ENCODE data around the gene VGLL4. TPM values are rescaled to one million over a fixed set of nuclear protein-coding genes. Genes with fewer than 3 reads are reported as not detected.

The VGLL4 gene
- total RNA-seq, 1 experiment from 2014 or later: 26.9 TPM

- BruUV-seq (replicated peaks): no TSS peak
- TF ChIP-seq SIN3A (IDR thresholded peaks at IDR 0.05; ENCODE audit: low read depth) (no peak), JUND (IDR thresholded peaks at IDR 0.05) (no peak), ELF1 (IDR thresholded peaks at IDR 0.05; ENCODE audit: borderline replicate concordance, low read depth) (no peak), SRF (IDR thresholded peaks at IDR 0.05; ENCODE audit: low read depth) (no peak), EZH2phosphoT487 (IDR thresholded peaks at IDR 0.05; ENCODE audit: borderline replicate concordance) (no peak)
- intact Hi-C loops (cut with micrococcal nuclease): no loop called here
These were observed 101.2 kb downstream of the VGLL4 start for GRCh38 chr3:11542551-11542950.

DNA sequence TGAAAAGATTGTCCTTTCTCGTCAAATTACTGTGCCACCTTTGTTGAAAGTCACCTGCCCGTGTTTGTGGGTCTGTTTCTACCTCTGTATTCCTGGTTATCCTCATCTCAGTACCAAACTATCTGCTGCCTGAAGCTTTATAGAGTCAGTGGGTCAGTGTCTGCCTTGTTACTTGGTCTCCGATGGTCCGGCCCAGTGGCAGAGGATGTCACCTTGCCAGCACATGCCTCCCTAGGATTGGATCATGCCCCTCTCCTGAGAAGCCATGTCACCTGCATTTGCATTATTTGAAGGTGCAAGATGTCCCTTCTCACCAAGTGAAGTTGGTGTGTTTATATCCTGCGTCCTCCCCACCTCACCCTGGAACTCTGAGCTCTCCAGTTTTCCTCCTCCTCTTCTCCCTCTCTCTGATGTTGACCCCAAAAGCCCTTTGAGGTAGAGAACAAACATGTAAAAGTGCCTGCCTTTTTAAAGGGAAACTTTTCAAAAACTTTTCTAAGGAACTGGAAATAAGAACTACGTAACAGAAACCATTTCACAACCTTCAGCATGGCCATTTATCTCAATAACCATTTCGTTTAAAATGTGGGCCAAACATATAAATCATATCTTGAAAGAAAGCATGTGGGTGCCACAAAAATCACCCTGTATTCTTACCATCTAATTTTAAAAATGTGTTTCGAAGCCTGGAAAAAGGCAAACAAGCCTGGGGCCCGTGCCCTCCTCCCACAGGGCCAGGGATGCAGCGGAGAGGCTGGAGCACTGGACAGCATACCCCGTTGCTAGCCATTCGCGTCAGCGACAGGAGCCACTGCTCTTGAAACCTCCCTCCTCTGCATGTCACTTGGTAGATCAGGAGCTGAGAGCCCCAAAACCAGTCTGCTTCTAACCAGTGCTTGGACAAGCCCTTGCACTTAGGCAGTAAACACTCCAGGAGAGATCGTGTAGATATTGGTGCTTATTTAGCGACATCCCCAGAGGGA, 102.1 kb downstream of the VGLL4 start:
- no peaks in the 10 kb centered on the region for H3K36me3 ChIP-seq (ENCODE audit: control insufficient read depth in 1 of 2, insufficient read depth in 2 of 2, low read length in 2 of 2)
- no peak overlapping the region for H3K9ac ChIP-seq (ENCODE audit: low read length)
- no peaks in the 10 kb centered on the region for H3K79me2 ChIP-seq (ENCODE audit: insufficient read depth, low read length)
- H3K27ac ChIP-seq (ENCODE audit: low read depth, low read length): no peak overlapping the region
- H4K20me1 ChIP-seq (ENCODE audit: insufficient read depth): no peaks in the 10 kb centered on the region
- no TSS peak for BruUV-seq (replicated peaks)
- no peak overlapping the region for H2AFZ ChIP-seq (ENCODE audit: low read depth, low read length, poor library complexity, severe bottlenecking)
- intact Hi-C loops (cut with micrococcal nuclease): no loop called here
- peaks cover 0 to 3% of the 10 kb centered on the region in 2 experiments; a peak in 1 of 4 replicates for H3K4me1 ChIP-seq (ENCODE audit: control insufficient read depth in 1 of 2, insufficient read depth in 2 of 2, low read length in 2 of 2)
- H3K4me2 ChIP-seq (ENCODE audit: low read length): no peak overlapping the region
- H3K27me3 ChIP-seq (ENCODE audit: insufficient read depth, low read length): no peaks in the 10 kb centered on the region
- ATAC-seq: no peak
- TF ChIP-seq EZH2phosphoT487 (IDR thresholded peaks at IDR 0.05; ENCODE audit: borderline replicate concordance): no peak
- TF ChIP-seq POLR2AphosphoS5 (IDR thresholded peaks at IDR 0.05; ENCODE audit: low read depth, low read length): no peak
- no peak for TF ChIP-seq ELF1 (IDR thresholded peaks at IDR 0.05; ENCODE audit: borderline replicate concordance, low read depth)
- TF ChIP-seq TCF7L2 (IDR thresholded peaks at IDR 0.05; ENCODE audit: borderline replicate concordance, extremely low read depth, insufficient read depth, insufficient read length): no peak
- no peak for TF ChIP-seq SP1 (IDR thresholded peaks at IDR 0.05; ENCODE audit: low read depth)
- POLR2A ChIA-PET: no interaction called here
- H3K9me3 ChIP-seq (ENCODE audit: control insufficient read depth in 1 of 2, insufficient read depth in 1 of 2, low read depth in 1 of 2, low read length in 2 of 2): no peaks in the 10 kb centered on the region
- H3K4me3 ChIP-seq (replicated peaks in 1 of 2; ENCODE audit: low read depth in 1 of 2, low read length in 2 of 2): no peak overlapping the region
- DNase-seq (ENCODE audit: low read depth, low spot score): no peak
- CTCF ChIA-PET: no interaction called here
- H3K9me2 ChIP-seq (ENCODE audit: insufficient read depth): no peaks in the 10 kb centered on the region
- RAD21 ChIA-PET (ENCODE audit: low non-redundant PET in 1 of 2, low total read pairs in 2 of 2, uncharacterized antibody in 2 of 2, unreplicated experiment in 2 of 2): no interaction called here

More at GRCh38 chr3:11542551-11542950, 101.2 kb downstream of the VGLL4 start:
- Histone ChIP-seq H3K79me2 (ENCODE audit: insufficient read depth, low read length) (no peaks in the 10 kb centered on the region), H3K36me3 (ENCODE audit: control insufficient read depth in 1 of 2, insufficient read depth in 2 of 2, low read length in 2 of 2) (no peaks in the 10 kb centered on the region), H3K9me3 (ENCODE audit: control insufficient read depth in 1 of 2, insufficient read depth in 1 of 2, low read depth in 1 of 2, low read length in 2 of 2) (no peaks in the 10 kb centered on the region), H2AFZ (ENCODE audit: low read depth, low read length, poor library complexity, severe bottlenecking) (no peak overlapping the region), H3K27me3 (ENCODE audit: insufficient read depth, low read length) (no peaks in the 10 kb centered on the region), H3K9me2 (ENCODE audit: insufficient read depth) (no peaks in the 10 kb centered on the region), H3K4me1 (ENCODE audit: control insufficient read depth in 1 of 2, insufficient read depth in 2 of 2, low read length in 2 of 2) (peaks cover 2 to 3% of the 10 kb centered on the region in 2 experiments; a peak in 2 of 4 replicates), H3K27ac (ENCODE audit: low read depth, low read length) (no peak overlapping the region), H3K4me2 (ENCODE audit: low read length) (no peak overlapping the region), H4K20me1 (ENCODE audit: insufficient read depth) (no peaks in the 10 kb centered on the region), H3K4me3 (replicated peaks in 1 of 2; ENCODE audit: low read depth in 1 of 2, low read length in 2 of 2) (no peak overlapping the region), H3K9ac (ENCODE audit: low read length) (no peak overlapping the region)
- ATAC-seq (no peak), DNase-seq (ENCODE audit: low read depth, low spot score) (no peak)
- CTCF ChIA-PET: no interaction called here
- POLR2A ChIA-PET: no interaction called here
- RAD21 ChIA-PET (ENCODE audit: low non-redundant PET in 1 of 2, low total read pairs in 2 of 2, uncharacterized antibody in 2 of 2, unreplicated experiment in 2 of 2): no interaction called here
